ENCODE data around the gene C16orf95. TPM values are rescaled to one million over a fixed set of nuclear protein-coding genes. Genes with fewer than 3 reads are reported as not detected.

Gene C16orf95
- total and polyA plus RNA-seq, 2 donors (not counting 1 experiment from before 2014, with no cell fraction given), result 1.5 to 2.5 TPM

DNA sequence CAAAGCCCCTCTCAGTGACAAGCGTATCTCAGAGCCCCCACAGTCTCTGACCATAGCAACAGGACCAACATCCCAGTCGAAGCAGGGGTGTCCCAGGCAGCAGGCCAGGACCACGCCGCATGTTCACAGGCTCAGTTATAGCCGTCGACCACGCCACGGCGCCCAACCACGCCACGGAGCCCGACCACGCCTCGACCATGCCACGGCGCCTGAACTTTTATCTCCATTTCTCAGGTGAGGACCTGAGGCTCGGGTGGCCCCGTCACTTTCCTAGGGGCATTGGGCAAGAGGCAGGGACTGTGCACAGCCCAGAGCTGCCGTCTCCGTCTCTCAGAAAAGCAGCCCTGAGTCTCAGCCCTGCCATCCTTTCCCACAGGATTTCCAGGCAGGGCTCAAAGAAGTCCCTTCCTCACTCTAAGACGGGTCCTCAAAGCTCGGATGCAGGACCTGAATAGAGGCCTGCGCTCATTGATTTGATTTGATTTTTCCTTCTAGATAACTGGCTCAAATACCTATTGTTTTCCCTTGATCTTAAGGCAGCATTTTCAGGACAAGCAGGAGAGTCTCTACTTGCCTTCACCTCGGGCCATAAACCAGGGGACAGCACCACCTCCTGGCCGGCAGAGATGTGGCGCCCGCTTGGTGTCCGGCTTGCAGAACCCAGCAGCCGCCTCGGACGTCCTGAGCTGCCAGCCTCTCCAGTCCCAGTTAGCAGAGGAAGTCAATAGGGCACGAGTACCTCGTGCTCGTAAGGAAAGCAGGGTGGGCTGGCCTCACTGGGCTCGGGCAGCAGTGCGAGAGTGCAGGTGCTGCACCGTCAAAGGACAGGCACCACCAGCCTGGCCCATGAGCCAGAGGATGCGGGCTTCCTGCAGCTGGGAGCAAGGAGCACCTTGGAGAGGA lies 38.8 kb downstream of the C16orf95 start:
- 58% methylated on average over 38 of the region's 38 CpGs for WGBS (ENCODE audit: insufficient coverage)
- intact Hi-C loops (cut with micrococcal nuclease), result no loop called here

More for the DNA sequence above, 38.8 kb downstream of the C16orf95 start:
- Mint-ChIP-seq H3K9me3 (ENCODE audit: insufficient read depth) (no peaks in the 10 kb centered on the region), H3K27ac (no peak overlapping the region), H3K27me3 (peaks cover 11% of the 10 kb centered on the region), H3K4me1 (no peaks in the 10 kb centered on the region), H3K4me3 (no peak overlapping the region)
- ChIA-PET CTCF (interaction anchor here (1.0 to 1.9 kb wide), 2 partner anchors 10 to 714 kb away, joined by 3 to 8 read pairs; no protein-coding TSS in a partner anchor), POLR2A (no interaction called here)
- Histone ChIP-seq H2AFZ (ENCODE audit: insufficient read depth, low read depth, low read length, poor library complexity, severe bottlenecking) (peak overlapping the region; percentile 51), H3K4me3 (ENCODE audit: control extremely low read depth in 1 of 5, extremely low read depth in 1 of 5, insufficient read depth in 1 of 5, low read depth in 2 of 5, low read length in 4 of 5) (no peak overlapping the region), H3K27me3 (replicated peaks in 1 of 4; ENCODE audit: control extremely low read depth in 1 of 4, control insufficient read depth in 3 of 4, insufficient read depth in 4 of 4, low read length in 3 of 4) (peaks cover 0 to 3% (median 0%) of the 10 kb centered on the region in 4 experiments), H4K20me1 (ENCODE audit: control insufficient read depth, insufficient read depth, low read length, poor library complexity, severe bottlenecking) (no peaks in the 10 kb centered on the region), H3K9ac (ENCODE audit: low read length) (no peak overlapping the region), H3K4me2 (replicated peaks; ENCODE audit: low read depth, low read length, poor library complexity, severe bottlenecking) (no peak overlapping the region), H3K36me3 (replicated peaks in 1 of 2; ENCODE audit: control extremely low read depth in 1 of 2, control insufficient read depth in 1 of 2, extremely low read depth in 1 of 2, insufficient read depth in 2 of 2, low read length in 1 of 2) (no peaks in the 10 kb centered on the region), H3K27ac (ENCODE audit: low read length in 2 of 2) (no peak overlapping the region), H3K4me1 (ENCODE audit: control insufficient read depth in 2 of 2, insufficient read depth in 2 of 2, low read length in 2 of 2) (no peaks in the 10 kb centered on the region), H3K79me2 (ENCODE audit: control insufficient read depth, insufficient read depth, low read length) (no peaks in the 10 kb centered on the region), H3K9me3 (ENCODE audit: control extremely low read depth in 1 of 3, control insufficient read depth in 2 of 3, insufficient read depth in 1 of 3, low read length in 2 of 3) (no peaks in the 10 kb centered on the region)
- TF ChIP-seq CTCF (IDR thresholded peaks at IDR 0.05), result peak; percentile 66
- TF ChIP-seq EZH2 (IDR thresholded peaks at IDR 0.05; ENCODE audit: borderline replicate concordance, insufficient read depth, low read depth, low read length, poor library complexity, severe bottlenecking), result no peak
- DNase-seq, result peak; percentile 51
- peak; percentile 36 for ATAC-seq (ENCODE audit: low read depth)

Measured in B cell (primary cell).